CD8-positive, alpha-beta memory T cell (primary cell): ENCODE results near the gene TM4SF4. TPM values are rescaled to one million over a fixed set of nuclear protein-coding genes. Genes with fewer than 3 reads are reported as not detected.

Source experiments
- CTCF ChIA-PET: fragments of 350-600 bp; sonication (Branson Sonifier 250); formaldehyde crosslinking; loops from one replicate; lab custom pipeline; 2021; ENCODE audit warnings: antibody characterized with exemption; lab: Charles Lee
- POLR2A ChIA-PET: fragments of 350-600 bp; sonication (Branson Sonifier 250); formaldehyde crosslinking; loops from one replicate; lab custom pipeline; 2021; ENCODE audit warnings: antibody characterized with exemption; lab: Charles Lee
- DNase-seq, 5 donors: peaks; one replicate each; pipeline versions ENCODE4 v3.0.0 to v3.0.0-alpha.2; 2020 to 2022; ENCODE audit warnings: mixed read lengths in 1 of 5
- H3K27ac ChIP-seq: one replicate; pipeline ENCODE4 v1.7.0; 2013; ENCODE audit warnings: low read depth, mild to moderate bottlenecking, low read length, moderate library complexity
- H3K27me3 ChIP-seq: 2 replicates; pipeline ENCODE4 v1.7.0; 2013; ENCODE audit warnings: low read length, mild to moderate bottlenecking; ENCODE audit not compliant: insufficient read depth, poor library complexity, severe bottlenecking
- H3K36me3 ChIP-seq: 2 replicates; pipeline ENCODE4 v1.7.0; 2013; ENCODE audit warnings: mild to moderate bottlenecking, low read length, moderate library complexity; ENCODE audit not compliant: insufficient read depth
- H3K4me1 ChIP-seq: 2 replicates; pipeline ENCODE4 v1.7.0; 2013; ENCODE audit warnings: mild to moderate bottlenecking, low read length, moderate library complexity; ENCODE audit not compliant: insufficient read depth
- H3K4me3 ChIP-seq: 2 replicates; pipeline ENCODE4 v1.7.0; 2013; ENCODE audit warnings: mild to moderate bottlenecking, low read length
- H3K9me3 ChIP-seq: 2 replicates; pipeline ENCODE4 v1.7.0; 2013; ENCODE audit warnings: mild to moderate bottlenecking, low read length
- H3K27ac Mint-ChIP-seq, 8 donors: one replicate each; pipeline ENCODE4 v1.8.0; 2020 to 2021; ENCODE audit warnings: mixed read lengths in 8 of 8, mild to moderate bottlenecking in 6 of 8, inconsistent platforms in 3 of 8, moderate library complexity in 3 of 8
- H3K27me3 Mint-ChIP-seq, 2 donors: one replicate each; pipeline ENCODE4 v1.8.0; 2020 to 2021; ENCODE audit warnings: mixed read lengths in 2 of 2, mild to moderate bottlenecking in 1 of 2, moderate library complexity in 1 of 2
- H3K36me3 Mint-ChIP-seq, 3 donors: one replicate each; pipeline ENCODE4 v1.8.0; 2020 to 2021; ENCODE audit warnings: mixed read lengths in 3 of 3, inconsistent platforms in 1 of 3, mild to moderate bottlenecking in 1 of 3
- H3K4me1 Mint-ChIP-seq, 3 donors: one replicate each; pipeline ENCODE4 v1.8.0; 2020 to 2021; ENCODE audit warnings: mixed read lengths in 3 of 3, inconsistent platforms in 1 of 3, mild to moderate bottlenecking in 1 of 3
- H3K4me3 Mint-ChIP-seq, 7 donors: one replicate each; pipeline ENCODE4 v1.8.0; 2020 to 2021; ENCODE audit warnings: mixed read lengths in 7 of 7, mild to moderate bottlenecking in 6 of 7, moderate library complexity in 4 of 7, inconsistent platforms in 2 of 7
- H3K9me3 Mint-ChIP-seq, 5 donors: one replicate each; pipeline ENCODE4 v1.8.0; 2020 to 2022; ENCODE audit warnings: mixed read lengths in 5 of 5, mild to moderate bottlenecking in 3 of 5, moderate library complexity in 2 of 5, inconsistent platforms in 1 of 5
- polyA plus RNA-seq: library from polyadenylated mRNA; unstranded; fragments of 300-500 nt; fragmentation: Illumina TruSeq; gene quantifications from one replicate; pipeline ENCODE4 v1.2.3, GENCODE V29; 2021
- total RNA-seq, 2 experiments: library from RNA; stranded (reverse); gene quantifications; one replicate each; pipeline ENCODE4 v1.2.3, GENCODE V29; 2021

The TM4SF4 gene
- total and polyA plus RNA-seq, 3 experiments from 2014 or later, result not detected

DNA sequence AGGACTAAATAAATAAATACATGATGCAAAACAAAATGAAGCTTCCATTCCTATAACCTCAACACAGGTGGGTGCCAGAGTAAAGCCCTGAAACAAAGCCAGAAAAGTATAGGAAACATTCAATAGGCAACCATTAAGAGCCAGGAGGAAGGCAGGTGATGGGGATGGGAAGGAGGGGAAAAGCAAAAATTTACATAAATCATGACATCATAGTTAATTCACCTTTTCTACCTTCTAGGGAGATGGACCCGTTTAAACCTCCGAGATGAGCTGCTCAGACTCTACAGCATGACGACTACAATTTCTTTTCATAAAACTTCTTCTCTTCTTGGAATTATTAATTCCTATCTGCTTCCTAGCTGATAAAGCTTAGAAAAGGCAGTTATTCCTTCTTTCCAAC is 27.9 kb downstream of the TM4SF4 start:
- Mint-ChIP-seq H3K9me3 (no peaks in the 10 kb centered on the region), H3K27ac (no peak overlapping the region), H3K4me3 (no peak overlapping the region), H3K36me3 (no peaks in the 10 kb centered on the region), H3K27me3 (peaks cover 0 to 12% of the 10 kb centered on the region in 2 donors), H3K4me1 (peaks cover 0 to under 1% (median 0%) of the 10 kb centered on the region in 3 donors)
- DNase-seq, result no peak
- H3K4me3 ChIP-seq, result no peak overlapping the region
- no peak overlapping the region for H3K27ac ChIP-seq
- H3K4me1 ChIP-seq, result no peaks in the 10 kb centered on the region
- H3K27me3 ChIP-seq, result no peaks in the 10 kb centered on the region
- H3K36me3 ChIP-seq, result no peaks in the 10 kb centered on the region
- CTCF ChIA-PET, result no interaction called here
- POLR2A ChIA-PET, result no interaction called here
- H3K9me3 ChIP-seq, result no peaks in the 10 kb centered on the region

- no peak overlapping the region for H3K4me3 ChIP-seq
- no peaks in the 10 kb centered on the region for H3K27me3 ChIP-seq
- H3K36me3 ChIP-seq, result no peaks in the 10 kb centered on the region
- Mint-ChIP-seq H3K9me3 (no peaks in the 10 kb centered on the region), H3K4me1 (peaks cover 6 to 9% (median 9%) of the 10 kb centered on the region in 3 donors), H3K27me3 (peaks cover 3 to 19% of the 10 kb centered on the region in 2 donors), H3K4me3 (no peak overlapping the region), H3K27ac (peak overlapping the region in 2 of 8 donors; percentile 11 to 47), H3K36me3 (no peaks in the 10 kb centered on the region)
- ChIA-PET CTCF (no interaction called here), POLR2A (no interaction called here)
- no peak overlapping the region for H3K27ac ChIP-seq
- no peak for DNase-seq
- H3K4me1 ChIP-seq, result no peaks in the 10 kb centered on the region
- H3K9me3 ChIP-seq, result no peaks in the 10 kb centered on the region
Measured at GRCh38 chr3:149506540-149506939, 32.0 kb downstream of the TM4SF4 start.

DNA sequence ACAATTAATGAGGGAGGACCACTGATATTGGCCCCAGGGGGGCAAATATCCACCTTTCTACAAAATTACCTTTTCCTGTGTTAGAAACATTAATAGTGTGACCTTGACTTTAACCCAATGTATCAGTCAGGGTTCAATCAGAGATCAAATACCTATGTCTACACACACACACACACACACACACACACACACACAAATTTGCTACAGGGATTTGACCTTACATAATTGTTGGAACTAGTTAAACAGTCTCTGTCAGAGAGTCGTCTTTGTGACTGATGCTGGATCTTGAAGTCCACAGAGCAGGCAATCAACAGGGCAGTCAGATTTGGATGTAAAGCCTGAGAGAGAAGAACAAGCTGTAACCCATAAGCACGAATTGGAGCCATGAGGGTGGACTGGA is 32.5 kb downstream of the TM4SF4 start:
- Histone ChIP-seq H3K9me3 (no peaks in the 10 kb centered on the region), H3K36me3 (no peaks in the 10 kb centered on the region), H3K27me3 (no peaks in the 10 kb centered on the region), H3K27ac (no peak overlapping the region), H3K4me1 (no peaks in the 10 kb centered on the region), H3K4me3 (no peak overlapping the region)
- no peak overlapping the region for H3K4me3 Mint-ChIP-seq
- no peaks in the 10 kb centered on the region for H3K36me3 Mint-ChIP-seq
- CTCF ChIA-PET, result no interaction called here
- no peak overlapping the region for H3K27ac Mint-ChIP-seq
- peaks cover 6 to 9% (median 9%) of the 10 kb centered on the region in 3 donors for H3K4me1 Mint-ChIP-seq
- peaks cover 3 to 19% of the 10 kb centered on the region in 2 donors for H3K27me3 Mint-ChIP-seq
- H3K9me3 Mint-ChIP-seq, result no peaks in the 10 kb centered on the region
- POLR2A ChIA-PET, result no interaction called here
- no peak for DNase-seq

DNA sequence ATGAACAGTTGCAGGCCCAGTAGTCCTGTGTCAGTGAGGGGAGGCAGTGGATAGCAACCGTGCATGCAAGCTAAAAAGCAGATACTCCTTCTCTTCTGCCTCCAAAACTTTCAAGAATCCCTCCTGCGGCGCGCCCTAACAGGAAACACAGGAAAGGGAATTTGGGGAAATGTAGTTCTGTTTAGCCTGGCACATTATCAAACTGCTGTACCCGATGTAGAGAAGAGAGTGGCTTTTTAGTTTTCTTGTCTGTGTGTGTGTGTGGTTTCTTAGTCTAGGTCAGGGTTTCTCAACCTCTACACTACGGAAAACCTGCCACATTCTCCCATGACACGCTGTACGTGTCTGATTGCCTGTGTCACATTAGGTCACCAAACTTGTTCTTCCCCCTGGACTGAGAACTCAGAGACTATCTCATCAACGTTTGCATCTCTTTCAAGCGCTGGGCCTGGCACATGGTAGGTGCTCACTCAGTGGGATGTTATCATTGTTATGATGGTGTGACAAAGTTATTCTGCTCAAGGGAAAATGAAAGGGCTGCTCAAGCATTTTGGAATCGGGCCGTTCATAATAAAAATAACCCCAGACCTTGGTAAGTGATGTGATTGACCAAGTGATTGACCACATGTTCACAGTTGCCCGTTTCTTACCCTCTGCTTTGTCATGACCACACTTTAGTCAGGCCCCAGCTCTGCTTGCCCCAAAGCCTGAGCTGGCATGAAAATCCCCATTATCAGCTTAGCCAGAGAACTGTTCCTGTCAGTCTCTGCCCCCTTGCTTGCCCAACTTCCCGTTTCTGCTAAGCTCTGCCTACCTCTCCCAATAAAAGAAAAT is 33.2 kb downstream of the TM4SF4 start:
- Mint-ChIP-seq H3K9me3 (no peaks in the 10 kb centered on the region), H3K36me3 (no peaks in the 10 kb centered on the region), H3K4me1 (peaks cover 10 to 16% (median 16%) of the 10 kb centered on the region in 3 donors), H3K27me3 (peaks cover 7 to 26% of the 10 kb centered on the region in 2 donors), H3K4me3 (peak overlapping the region in 4 of 7 donors; percentile 13 to 30 (median 22)), H3K27ac (peak overlapping the region in 1 of 8 donors; percentile 56)
- Histone ChIP-seq H3K27ac (no peak overlapping the region), H3K9me3 (no peaks in the 10 kb centered on the region), H3K27me3 (no peaks in the 10 kb centered on the region), H3K4me3 (no peak overlapping the region), H3K36me3 (no peaks in the 10 kb centered on the region), H3K4me1 (no peaks in the 10 kb centered on the region)
- ChIA-PET POLR2A (no interaction called here), CTCF (no interaction called here)
- no peak for DNase-seq

GRCh38 chr3:149509526-149509925 is 35.0 kb downstream of the TM4SF4 start:
- ChIA-PET CTCF (interaction anchor here (0.8 to 1.7 kb wide), 2 partner anchors 262 to 299 kb away, joined by 3 to 5 read pairs; no protein-coding TSS in a partner anchor), POLR2A (no interaction called here)
- Mint-ChIP-seq H3K9me3 (no peaks in the 10 kb centered on the region), H3K36me3 (no peaks in the 10 kb centered on the region), H3K27ac (no peak overlapping the region), H3K27me3 (peaks cover 7 to 29% of the 10 kb centered on the region in 2 donors), H3K4me3 (no peak overlapping the region), H3K4me1 (peaks cover 10 to 17% (median 16%) of the 10 kb centered on the region in 3 donors)
- Histone ChIP-seq H3K9me3 (no peaks in the 10 kb centered on the region), H3K27ac (no peak overlapping the region), H3K4me1 (no peaks in the 10 kb centered on the region), H3K4me3 (no peak overlapping the region), H3K36me3 (no peaks in the 10 kb centered on the region), H3K27me3 (no peaks in the 10 kb centered on the region)
- no peak for DNase-seq

DNA sequence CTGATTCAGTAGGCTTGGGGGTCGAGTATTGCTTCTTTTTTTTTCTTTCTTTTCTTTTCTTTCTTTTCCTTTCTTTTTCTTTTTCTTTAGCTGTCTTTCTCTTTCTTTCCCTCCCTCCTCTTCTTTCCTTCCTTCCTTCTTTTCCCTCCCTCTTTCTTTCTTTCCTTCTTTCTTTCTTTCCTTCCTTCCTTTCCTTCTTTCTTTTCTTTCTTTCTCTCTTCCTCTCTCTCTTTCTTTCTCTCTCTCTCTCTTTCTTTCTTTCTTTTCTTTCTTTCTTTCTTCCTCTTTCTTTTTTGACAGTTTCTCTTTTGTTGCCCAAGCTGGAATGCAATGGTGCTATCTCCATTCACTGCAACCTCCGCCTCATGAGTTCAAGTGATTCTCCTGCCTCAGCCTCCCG is 36.0 kb downstream of the TM4SF4 start:
- Mint-ChIP-seq H3K27me3 (peaks cover 7 to 25% of the 10 kb centered on the region in 2 donors), H3K27ac (no peak overlapping the region), H3K9me3 (no peaks in the 10 kb centered on the region), H3K4me1 (peaks cover 10 to 17% (median 16%) of the 10 kb centered on the region in 3 donors), H3K36me3 (no peaks in the 10 kb centered on the region), H3K4me3 (no peak overlapping the region)
- DNase-seq, result no peak
- Histone ChIP-seq H3K4me3 (no peak overlapping the region), H3K27ac (no peak overlapping the region), H3K36me3 (no peaks in the 10 kb centered on the region), H3K9me3 (no peaks in the 10 kb centered on the region), H3K4me1 (no peaks in the 10 kb centered on the region), H3K27me3 (no peaks in the 10 kb centered on the region)
- POLR2A ChIA-PET, result no interaction called here
- CTCF ChIA-PET, result interaction anchor here (1.7 kb wide), 1 partner anchor 261 kb away, joined by 5 read pairs; no protein-coding TSS in a partner anchor

DNA sequence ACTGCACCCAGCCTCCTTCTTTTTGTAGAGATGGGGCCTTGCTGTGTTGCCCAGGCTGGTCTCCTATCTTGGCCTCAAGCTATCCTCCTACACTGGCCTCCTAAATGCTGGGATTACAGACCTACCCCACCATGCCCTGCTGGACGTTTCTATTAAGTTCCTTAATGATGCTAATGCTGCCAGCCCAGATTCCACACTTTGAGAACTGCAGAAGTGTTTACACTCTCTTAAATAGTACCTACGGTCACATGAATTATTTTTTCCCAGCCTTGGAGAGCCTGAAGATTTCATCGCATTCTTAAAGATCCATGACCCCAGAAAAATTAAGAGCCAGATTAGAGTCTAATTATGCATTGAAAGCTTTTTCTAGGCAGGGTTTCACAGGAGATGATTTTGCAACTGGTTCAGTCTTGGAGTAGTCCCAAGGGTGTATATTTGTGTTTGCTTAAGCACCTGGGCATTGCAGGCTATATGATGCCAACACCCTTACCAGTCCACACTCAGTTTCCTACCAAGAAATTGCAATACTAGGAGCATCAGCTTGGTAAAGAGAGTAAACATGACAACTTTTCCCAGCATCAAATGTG is 36.6 kb downstream of the TM4SF4 start:
- Mint-ChIP-seq H3K36me3 (no peaks in the 10 kb centered on the region), H3K9me3 (no peaks in the 10 kb centered on the region), H3K27me3 (peaks cover 7 to 25% of the 10 kb centered on the region in 2 donors), H3K4me1 (peaks cover 10 to 17% (median 16%) of the 10 kb centered on the region in 3 donors), H3K4me3 (no peak overlapping the region), H3K27ac (no peak overlapping the region)
- no peaks in the 10 kb centered on the region for H3K4me1 ChIP-seq
- H3K27ac ChIP-seq, result no peak overlapping the region
- DNase-seq, result no peak
- no peaks in the 10 kb centered on the region for H3K36me3 ChIP-seq
- no peaks in the 10 kb centered on the region for H3K27me3 ChIP-seq
- no peak overlapping the region for H3K4me3 ChIP-seq
- ChIA-PET CTCF (no interaction called here), POLR2A (no interaction called here)
- H3K9me3 ChIP-seq, result no peaks in the 10 kb centered on the region
